Forelimb muscle (tissue), 1 donor: ENCODE measurements around the gene TYW5. TPM values are rescaled to one million over a fixed set of nuclear protein-coding genes. Genes with fewer than 3 reads are reported as not detected.
"Not testable (repeated sequence)": the region's sequence is repeated elsewhere in the genome, so short reads cannot be mapped to it uniquely, and the experiment has no call there.

ENCODE experiments used
- DNase-seq: peaks from one replicate; pipeline ENCODE4 v3.0.0-alpha.2; 2013; ENCODE audit warnings: low read depth
- polyA plus RNA-seq: library from polyadenylated mRNA; unstranded; fragments of 120-200 nt; gene quantifications from one replicate; pipeline ENCODE4 v1.2.1, GENCODE V29; 2013; ENCODE audit not compliant: insufficient read length

Gene TYW5
- polyA plus RNA-seq, 1 donor = 8.6 TPM

DNA sequence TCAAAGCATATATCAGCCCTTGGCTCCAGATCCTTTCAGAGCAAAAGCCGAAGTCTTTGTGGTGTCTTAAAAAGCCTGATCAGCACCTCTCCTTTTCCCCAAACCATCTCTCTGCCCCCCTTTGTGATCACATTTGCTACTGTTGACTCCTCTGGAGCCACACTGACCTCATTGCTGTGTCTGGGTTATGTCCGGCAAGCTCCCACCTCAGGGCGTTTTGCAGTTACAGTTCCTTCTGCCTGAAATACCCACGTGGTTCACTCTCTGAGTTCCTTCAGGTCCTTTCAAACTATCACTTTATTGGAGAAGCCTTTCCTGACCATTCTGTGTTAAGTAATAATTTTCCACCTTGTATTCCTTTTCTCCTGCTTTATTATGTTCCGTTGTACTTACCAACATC lies 32.4 kb downstream of the TYW5 start:
- DNase-seq = no peak

- no peak for DNase-seq
Measured at GRCh38 chr2:199916980-199917379, 38.3 kb downstream of the TYW5 start.

DNA sequence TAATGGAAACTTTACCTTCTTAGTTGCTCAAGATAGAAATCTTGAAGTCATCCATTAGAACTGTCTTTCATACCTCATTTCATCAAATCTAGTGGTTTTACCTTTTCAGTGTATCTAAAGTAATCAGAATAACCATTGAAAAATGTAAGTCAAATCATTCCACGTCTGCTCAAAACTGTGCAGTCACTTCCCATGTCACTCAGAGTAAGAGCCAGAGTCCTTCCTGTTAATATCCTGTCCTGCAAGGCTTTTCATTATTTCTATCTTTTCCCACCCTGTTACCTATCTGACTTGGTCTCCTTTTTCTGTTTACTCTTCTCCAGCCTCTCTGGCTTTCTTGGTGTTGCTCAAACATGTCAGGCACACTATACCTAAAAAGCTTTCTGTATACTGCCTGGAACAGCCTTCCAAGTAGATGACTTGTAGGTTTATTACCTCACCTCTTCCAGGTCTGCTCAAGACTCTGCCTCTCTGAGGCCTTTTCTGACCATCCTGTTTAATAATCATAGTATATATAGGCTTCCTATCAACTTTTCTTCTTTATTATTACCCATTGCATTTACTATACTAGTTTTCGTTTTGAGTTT lies 40.8 kb downstream of the TYW5 start:
- DNase-seq = no peak

- not testable (repeated sequence) for DNase-seq
Measured at GRCh38 chr2:199912553-199913114, 42.7 kb downstream of the TYW5 start.

DNA sequence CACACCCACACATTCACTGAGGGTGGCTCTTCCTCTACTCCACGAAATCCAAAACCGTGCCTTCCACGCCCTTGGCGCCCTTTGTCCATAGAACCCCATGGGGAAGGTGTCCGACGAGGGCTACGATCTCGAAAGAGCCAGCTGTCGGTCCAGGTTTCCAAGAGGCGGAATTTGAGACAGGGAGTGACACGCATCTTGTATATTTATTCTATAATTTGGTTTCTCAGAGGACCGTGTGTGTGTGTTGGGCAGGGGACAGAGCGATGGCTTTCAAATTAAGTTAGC lies 43.5 kb downstream of the TYW5 start:
- no peak for DNase-seq

- DNase-seq = peak; percentile 94
Measured at GRCh38 chr2:199911052-199911876, 44.0 kb downstream of the TYW5 start, which contains the start of gene C2orf69. TSS of gene C2orf69 (plus strand) at chr2:199911293. CDS start at chr2:199911439, 146 bp downstream.

DNA sequence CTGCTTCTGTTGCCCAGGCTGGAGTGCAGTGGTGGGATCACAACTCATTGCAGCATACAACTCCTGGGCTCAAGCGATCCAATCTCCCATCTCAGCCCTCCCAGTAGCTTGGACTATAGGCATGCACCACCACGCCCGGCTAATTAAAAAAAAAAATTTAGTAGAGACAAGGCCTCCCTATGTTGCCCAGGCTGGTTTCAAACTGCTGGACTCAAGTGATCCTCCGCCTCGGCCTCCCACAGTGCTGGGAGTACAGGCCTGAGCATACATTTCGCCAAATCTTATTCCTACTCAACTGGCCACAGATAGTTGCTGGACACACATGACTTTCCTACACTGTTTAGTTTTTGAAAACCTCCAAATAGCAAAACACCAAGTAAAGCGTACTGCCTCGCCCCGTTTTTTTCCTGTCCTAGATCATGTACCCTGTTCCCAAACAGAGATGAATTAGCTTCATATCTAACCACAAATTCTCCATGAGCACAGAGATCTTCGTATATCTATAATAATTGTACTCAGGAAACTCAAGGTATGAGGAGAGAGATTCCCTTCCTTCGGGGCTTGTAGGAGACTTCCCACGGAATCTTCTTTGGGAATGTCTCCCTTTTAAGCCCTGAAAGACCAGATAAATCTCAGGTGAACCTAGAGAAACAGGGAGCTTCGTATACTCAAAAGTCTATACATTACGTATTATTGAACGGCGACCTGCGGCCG lies 44.8 kb downstream of the TYW5 start:
- no peak for DNase-seq

DNA sequence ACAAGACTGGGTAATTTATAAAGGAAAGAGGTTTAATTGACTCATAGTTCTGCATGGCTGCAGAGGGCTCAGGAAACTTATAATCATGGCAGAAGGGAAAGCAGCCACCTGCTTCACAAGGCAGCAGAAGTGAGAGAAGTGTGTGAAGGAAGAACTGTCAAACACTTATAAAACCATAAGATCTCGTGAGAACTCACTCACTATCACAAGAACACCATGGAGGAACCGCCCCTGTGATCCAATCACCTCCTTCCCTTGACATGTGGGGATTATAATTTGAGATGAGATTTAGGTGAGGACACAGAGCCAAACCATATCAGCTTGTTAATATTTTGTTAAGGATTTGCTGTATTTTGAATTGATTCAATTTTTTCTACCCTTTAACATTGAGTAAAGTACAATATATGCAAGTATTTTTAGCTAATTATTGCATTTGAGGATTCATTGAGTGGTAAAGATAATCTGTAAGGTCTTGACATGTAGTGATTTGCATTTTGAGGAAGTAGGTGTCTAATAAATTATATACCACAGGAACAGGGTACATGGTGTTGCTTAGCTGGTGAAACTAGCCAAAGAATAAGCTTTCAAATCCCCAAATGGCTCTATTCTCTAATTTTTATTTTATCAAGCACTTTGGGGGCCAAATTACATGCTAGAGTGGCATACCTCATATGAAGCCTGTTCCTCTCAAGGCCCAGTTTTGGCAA lies 48.1 kb downstream of the TYW5 start:
- DNase-seq = no peak

DNA sequence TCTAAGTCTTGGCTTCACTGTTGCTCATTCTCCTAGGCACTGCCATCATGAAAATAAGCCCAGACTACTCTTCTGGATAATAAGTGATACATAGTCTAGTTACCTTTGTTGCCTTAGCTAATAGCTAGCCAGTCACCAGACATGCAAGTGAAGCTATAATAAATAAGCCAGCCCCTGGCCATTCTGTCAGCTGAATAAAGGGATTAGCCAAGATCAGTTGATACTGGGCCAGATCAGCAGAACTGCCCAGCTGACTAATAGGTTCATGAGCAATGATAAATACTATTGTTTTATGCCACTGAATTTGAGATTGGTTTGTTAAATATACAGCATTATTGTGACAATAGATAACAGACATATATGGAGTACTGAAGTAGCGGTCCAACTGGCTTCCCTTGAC lies 52.2 kb downstream of the TYW5 start:
- no peak for DNase-seq

- DNase-seq = no peak
Measured at GRCh38 chr2:199902486-199903110, 52.7 kb downstream of the TYW5 start.

GRCh38 chr2:199901942-199902341 lies 53.3 kb downstream of the TYW5 start:
- no peak for DNase-seq

- DNase-seq = no peak
Measured at GRCh38 chr2:199896617-199897016, 58.7 kb downstream of the TYW5 start.

- no peak for DNase-seq
Measured at GRCh38 chr2:199895406-199895805, 59.9 kb downstream of the TYW5 start.

DNA sequence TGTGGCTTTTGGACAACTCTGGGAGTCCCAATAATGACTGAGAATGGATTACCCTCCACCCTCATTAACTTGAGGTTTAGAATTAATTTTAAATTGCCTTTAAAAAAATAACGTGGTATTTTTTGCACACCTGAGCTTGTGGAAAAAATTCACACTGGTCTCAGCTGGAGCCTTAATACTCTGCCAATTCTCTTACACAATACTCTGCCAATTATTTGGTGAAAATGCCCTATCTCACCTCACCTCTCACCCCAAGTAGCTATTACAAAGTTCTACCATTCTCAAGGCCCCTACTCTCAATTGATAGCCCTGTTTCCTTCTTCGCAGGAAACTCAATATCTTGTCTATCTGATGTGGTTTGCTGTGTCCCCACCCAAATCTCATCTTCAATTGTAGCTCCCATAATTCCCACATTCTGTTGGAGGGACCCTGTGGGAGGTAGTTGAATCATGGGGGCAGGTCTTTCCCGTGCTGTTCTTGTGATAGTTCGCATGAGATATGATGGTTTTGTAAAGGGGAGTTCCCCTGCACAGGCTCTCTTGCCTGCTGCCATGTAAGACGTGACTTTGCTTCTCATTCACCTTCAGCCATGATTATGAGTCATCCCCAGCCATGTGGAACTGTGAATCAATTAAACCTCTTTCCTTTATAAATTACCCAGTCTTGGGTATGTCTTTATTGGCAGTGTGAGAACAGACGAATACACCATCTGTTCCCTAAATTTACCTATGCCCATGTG lies 71.6 kb downstream of the TYW5 start:
- no peak for DNase-seq

DNA sequence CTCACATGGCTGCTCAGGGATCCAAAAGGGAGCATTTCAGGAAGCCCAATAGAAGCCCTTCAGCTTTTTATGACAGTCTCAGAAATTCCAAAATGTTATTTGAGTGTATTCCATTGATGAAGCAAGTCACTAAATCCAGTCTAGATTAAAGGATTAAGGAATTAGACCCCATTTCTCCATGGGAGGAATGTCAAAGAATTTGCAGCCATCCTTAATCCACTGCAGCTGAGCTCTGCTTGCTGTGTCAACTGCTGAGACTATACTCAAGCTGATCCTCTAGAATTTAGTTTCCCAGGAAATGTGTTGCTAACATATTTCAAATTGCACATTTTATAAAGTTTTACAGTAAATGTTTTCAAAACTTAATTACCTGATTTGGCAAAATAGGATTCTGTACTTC lies 72.6 kb downstream of the TYW5 start:
- DNase-seq = no peak

Other genes with a start within 250 kb of the TYW5 start
- 1.4 TPM for gene FTCDNL1, start 104.3 kb downstream of the TYW5 start, polyA plus RNA-seq
- gene C2orf69, start 44.2 kb downstream of the TYW5 start, polyA plus RNA-seq = 8.0 TPM
- 17.0 TPM for gene MAIP1, start 91 bp upstream of the TYW5 start, polyA plus RNA-seq